HG03103 (cell line): ENCODE data around the gene UGGT1.

Experiments
- ATAC-seq: cut with Tn5 transposase; IDR thresholded peaks from one replicate; pipeline ENCODE4 v1.9.1; 2021; ENCODE audit warnings: low read depth; ENCODE audit not compliant: unreplicated experiment

UGGT1 gene, protein sequence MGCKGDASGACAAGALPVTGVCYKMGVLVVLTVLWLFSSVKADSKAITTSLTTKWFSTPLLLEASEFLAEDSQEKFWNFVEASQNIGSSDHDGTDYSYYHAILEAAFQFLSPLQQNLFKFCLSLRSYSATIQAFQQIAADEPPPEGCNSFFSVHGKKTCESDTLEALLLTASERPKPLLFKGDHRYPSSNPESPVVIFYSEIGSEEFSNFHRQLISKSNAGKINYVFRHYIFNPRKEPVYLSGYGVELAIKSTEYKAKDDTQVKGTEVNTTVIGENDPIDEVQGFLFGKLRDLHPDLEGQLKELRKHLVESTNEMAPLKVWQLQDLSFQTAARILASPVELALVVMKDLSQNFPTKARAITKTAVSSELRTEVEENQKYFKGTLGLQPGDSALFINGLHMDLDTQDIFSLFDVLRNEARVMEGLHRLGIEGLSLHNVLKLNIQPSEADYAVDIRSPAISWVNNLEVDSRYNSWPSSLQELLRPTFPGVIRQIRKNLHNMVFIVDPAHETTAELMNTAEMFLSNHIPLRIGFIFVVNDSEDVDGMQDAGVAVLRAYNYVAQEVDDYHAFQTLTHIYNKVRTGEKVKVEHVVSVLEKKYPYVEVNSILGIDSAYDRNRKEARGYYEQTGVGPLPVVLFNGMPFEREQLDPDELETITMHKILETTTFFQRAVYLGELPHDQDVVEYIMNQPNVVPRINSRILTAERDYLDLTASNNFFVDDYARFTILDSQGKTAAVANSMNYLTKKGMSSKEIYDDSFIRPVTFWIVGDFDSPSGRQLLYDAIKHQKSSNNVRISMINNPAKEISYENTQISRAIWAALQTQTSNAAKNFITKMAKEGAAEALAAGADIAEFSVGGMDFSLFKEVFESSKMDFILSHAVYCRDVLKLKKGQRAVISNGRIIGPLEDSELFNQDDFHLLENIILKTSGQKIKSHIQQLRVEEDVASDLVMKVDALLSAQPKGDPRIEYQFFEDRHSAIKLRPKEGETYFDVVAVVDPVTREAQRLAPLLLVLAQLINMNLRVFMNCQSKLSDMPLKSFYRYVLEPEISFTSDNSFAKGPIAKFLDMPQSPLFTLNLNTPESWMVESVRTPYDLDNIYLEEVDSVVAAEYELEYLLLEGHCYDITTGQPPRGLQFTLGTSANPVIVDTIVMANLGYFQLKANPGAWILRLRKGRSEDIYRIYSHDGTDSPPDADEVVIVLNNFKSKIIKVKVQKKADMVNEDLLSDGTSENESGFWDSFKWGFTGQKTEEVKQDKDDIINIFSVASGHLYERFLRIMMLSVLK (N-terminal part only)

DNA sequence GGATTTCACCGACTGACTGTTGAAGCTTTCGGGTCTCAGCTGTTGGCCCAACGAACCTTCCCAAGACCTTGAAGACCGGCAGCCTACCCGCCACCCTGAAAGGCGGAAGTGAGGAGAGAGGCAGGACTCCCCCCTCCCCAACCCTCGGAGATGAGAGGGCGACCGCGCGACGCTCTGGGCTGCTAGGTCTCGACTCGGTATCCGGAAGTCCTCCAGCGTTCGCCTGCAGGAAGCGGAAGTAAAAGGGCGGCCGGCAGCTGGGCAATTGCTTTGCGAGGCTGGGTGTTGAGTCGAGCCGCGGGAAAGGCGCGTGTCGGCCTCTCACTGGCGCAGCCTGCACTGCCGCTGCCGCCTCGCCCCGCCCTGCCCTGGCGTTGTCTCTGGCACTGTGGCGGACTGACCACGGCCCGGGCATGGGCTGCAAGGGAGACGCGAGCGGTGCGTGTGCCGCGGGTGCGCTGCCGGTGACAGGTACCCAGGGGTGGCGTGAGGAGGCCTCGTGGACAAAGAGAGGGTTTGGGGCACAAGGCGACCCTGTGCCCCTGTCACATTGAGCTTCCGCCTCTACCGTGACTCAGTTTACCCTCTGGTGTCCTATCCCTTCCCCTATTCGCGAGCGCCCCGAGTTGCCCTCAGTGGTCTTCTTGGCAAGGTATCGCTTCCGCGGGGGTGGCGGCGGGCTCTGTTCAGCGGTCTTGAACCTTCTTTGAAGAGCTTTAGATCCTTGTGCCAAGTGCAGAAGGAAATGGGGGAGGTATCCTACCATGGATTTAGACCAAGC is at the start of gene UGGT1:
UGGT1 (plus strand) TSS at position 256 of the 781 bp plus-strand sequence; CDS start at position 414, 158 bp downstream.
- ATAC-seq, result peak; percentile 96

DNA sequence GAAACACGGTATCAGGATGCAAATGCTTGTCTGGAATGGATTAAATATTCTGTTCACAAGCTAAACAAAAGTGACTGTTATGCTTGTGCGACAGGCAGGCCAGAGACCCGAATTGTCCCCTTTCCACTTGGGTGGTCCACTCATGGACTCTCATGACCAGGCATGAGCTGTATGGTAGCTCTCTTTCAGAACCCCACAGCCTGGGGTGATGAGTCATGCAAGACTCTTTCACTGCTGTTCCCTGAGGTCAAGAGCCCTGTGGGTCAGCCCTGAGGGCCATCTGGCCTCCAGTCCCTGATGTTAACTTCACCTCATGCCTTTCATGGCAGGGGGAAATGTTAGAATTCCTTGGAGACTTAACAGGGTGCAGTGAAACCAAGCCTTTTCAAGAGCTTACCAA is 49.4 kb upstream of the UGGT1 start:
- no peak for ATAC-seq

DNA sequence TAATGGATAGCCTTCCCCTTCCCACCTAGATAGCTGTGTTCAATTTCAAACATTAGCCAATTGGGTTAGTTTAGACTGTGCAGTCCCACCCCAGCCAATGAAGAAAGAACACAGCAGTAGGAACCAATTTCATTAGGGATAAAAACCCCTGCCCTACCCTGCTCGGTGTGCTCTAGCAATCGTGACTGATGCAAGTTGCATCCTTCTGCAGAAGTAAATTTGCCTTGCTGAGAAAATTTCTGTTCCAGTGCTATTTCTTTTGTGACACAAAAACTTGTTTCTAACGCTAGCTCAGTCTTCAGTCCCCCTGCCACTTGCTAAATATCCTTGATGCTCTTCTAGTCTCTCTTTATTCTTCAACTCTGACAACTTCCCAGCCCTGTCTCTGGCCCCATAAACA is 48.0 kb upstream of the UGGT1 start:
- no peak for ATAC-seq

DNA sequence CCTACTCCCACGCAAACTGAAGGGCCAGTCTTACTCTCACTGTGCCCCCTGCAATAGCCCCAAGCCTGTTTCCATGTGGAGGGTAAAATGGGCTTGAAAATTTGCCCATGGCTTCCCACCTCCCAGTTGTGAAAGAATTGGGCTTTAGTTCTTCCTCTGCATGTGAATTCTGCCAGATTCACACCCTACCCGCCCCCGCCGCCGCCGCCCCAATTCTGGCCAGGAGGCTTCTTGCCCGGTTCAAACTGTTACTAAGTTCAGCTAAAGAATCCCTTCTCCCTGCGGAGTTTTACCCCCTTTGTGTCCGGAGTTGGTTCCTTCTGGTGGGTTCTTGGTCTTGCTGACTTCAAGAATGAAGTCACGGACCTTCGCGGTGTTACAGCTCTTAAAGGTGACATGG is 37.7 kb upstream of the UGGT1 start:
- no peak for ATAC-seq

DNA sequence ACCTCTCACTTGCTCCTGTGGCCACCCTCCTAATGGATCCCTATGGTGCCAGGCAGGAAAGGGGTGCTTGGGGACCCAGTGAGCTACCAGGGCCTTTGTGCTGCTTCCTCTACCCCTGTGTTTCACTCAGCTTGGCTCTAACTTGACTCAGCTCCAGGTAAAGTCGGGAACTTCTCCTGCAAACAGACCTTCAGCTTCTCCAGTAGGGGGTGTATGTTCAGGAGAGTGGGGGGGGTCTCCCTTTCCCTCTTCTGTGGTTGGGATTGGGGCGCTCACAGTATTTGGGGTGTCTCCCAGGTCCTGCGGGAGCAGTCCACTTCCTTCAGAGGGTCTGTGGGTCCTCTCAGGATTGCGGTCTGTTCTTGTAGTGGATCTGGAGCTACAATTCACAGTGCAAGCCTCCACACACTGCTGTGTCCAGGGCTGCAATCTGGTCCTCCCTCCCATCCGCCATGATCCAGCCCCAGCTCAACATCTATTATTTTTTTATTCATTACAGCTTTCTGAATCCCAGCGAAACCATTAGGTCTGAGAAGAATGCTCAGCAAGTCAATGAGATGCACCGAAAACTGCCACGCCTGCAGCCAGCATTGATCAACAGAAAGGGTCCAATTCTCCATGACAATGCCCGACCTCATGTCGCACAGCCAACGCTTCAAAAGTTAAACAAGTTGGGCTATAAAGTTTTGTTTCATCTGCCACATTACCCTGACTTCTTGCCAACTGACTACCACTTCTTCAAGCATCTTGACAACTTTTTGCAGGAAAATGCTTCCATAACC is 36.7 kb upstream of the UGGT1 start:
- ATAC-seq, result no peak

DNA sequence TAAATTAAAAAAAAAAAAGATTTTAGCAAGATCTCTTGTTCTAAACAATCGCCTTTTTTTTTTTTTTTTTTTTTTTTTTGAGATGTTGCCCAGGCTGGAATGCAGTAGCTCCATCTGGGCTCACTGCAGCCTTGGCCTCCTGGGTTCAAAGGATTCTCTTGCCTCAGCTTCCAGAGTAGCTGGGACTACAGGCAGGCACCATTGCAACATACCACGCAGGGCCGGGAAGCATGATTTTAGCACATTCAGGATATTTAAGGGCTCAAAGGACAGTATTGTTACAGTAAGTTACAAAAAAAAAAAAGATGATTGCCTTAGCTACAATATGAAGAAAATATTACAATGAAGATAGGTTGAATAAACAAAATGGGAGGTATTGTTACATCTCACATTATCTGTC is 33.7 kb upstream of the UGGT1 start:
- ATAC-seq, result no peak

DNA sequence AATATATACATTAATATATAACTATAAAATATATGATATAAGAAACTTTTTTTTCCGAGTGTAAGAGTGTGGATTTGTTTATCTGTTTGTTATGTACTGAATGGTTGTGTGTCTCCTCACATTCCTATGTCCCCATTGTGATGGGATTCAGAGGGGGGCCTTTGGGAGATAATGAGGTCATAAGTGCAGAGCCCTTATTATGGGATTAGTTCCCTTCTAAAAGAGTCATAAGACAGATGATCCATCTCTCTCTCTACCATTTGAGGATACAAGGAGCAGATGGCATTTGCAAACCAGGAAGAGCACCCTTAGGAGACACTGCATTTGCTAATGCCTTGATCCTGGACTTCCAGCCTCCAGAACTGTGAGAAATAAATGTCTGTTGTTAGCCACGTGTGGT is 32.9 kb upstream of the UGGT1 start:
- ATAC-seq, result no peak

DNA sequence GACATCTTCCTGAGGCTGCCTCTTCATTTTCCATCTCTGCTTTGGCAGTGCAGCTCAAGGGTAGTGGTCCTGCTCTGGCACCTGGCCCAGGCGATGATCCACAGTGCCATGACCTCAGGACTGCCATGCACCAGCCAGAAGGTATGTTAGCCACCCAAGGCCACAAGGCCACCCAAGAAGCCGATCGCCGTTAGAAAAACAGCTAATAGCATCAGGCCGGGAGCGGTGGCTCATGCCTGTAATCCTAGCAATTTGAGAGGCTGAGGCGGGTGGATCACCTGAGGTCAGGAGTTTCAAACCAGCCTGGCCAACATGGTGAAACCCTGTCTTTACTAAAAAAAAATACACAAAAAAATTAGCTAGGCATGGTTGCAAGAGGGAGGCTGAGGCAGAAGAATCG is 28.4 kb upstream of the UGGT1 start:
- ATAC-seq, result no peak

DNA sequence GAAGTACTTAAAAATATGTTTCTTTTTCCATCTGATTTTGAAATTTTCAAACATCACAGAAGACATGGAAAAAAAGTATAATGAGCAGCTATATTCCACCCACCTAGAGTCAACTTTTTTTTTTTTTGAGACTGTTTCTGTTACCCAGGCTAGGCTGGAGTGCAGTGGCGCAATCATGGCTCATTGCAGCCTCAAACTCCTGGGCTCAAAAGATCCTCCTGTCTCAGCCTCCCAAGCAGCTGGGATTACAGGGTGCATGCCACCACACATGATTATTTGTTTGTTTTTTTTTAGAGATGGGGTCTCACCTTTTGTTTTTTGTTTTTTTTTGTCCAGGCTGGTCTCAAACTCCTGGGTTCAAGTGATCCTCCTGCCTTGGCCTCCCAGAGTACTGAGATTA is 26.6 kb upstream of the UGGT1 start:
- ATAC-seq, result no peak

DNA sequence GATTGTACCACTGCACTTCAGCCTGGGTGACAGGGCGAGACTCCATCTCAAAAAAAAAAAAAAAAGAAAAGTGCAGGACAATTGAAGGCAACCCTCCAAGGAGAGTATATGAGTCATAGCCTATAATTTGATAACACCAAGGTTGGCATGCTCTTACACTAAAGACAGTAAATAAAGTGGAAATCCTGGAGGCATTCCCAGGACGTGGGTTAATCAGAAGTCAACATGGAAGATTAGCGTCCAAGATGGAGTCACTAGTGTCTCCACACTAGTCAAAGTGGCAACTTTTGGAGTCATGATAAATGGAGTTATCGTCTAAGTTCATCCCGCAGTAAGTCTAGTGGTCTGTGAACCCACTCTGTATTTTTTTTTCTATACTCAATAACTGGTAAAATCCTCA is 21.2 kb upstream of the UGGT1 start:
- no peak for ATAC-seq

DNA sequence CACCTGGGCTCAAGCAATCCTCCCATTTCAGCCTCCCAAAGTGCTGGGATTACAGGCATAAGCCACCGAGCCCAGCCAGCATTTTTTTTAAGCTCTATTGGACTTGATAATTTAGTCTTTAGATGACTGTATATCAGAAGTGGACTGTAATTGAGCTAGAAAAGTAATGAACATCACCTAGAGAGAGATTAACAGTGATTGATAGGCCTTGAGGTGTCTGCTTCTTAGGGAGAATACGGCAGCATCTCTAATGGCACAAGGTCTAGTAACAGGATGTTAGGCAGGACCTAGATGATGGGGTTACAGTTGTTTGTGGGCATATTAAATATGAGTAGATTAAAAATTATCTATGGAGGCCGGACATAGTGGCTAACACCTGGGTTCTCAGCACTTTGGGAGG is 17.7 kb upstream of the UGGT1 start:
- no peak for ATAC-seq

DNA sequence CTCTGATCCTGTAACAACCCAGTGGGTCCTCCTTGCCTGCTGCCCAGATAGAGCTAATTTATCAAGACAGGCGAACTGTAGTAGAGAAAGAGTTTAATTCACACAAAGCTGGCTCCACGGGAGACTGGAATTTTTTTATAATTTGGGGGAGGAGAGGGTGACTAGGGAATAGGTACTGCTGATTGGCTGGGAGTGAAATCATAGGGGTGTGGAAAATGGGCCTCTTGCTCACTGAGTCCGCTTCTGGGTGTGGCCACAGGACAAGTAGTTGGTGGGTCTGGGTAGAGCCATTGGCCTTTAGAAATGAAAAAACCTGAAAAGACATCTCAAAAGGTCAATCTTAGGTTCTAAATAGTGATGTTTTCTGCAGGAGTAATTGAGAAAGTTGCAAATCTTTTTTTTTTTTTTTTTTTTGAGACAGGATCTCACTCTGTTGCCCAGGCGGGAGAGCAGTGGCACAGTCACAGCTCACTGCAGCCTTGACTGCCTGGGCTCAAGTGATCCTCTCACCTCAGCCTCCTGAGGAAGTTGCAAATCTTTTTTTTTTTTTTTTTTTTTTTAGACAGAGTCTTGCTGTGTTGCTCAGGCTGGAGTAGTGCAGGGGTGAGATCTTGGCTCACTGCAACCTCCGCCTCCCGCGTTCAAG is 14.4 kb upstream of the UGGT1 start:
- no peak for ATAC-seq

DNA sequence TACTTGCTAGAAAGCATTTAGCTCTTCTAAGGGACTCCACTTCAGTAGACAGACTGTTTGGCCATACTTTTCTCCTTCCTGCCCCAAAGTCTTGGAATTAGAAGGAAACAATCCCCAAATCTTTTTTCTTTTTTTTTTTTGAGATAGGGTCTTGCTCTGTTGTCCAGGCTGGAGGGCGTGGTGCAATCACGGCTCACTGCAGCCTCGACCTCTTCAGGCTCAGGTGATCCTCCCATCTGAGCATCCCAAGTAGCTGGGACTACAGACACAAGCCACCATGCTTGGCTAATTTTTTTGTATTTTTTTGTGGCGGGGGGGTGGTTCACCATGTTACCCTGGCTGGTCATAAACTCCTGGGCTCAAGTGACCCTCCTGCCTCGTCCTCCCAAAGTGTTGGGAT is 6.2 kb upstream of the UGGT1 start:
- ATAC-seq, result no peak

DNA sequence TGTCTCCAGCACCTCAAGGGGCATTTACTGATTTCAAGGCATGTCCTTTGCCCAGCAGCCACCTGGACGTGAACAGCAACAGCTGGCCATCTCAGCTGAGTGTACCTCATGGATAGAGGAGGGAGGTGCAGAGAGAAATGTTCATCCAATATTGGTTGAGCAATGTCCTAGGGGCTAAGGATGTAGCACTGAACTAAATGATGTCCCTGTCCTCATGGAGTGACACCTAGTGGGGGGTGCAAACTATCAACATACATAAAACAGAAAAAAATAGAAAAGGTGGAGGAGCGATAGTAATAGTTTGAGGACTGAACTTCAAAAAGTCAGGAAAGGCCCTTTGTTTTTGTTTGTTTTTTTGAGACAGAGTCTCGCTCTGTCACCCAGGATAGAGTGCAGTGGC is 4.8 kb upstream of the UGGT1 start:
- no peak for ATAC-seq

DNA sequence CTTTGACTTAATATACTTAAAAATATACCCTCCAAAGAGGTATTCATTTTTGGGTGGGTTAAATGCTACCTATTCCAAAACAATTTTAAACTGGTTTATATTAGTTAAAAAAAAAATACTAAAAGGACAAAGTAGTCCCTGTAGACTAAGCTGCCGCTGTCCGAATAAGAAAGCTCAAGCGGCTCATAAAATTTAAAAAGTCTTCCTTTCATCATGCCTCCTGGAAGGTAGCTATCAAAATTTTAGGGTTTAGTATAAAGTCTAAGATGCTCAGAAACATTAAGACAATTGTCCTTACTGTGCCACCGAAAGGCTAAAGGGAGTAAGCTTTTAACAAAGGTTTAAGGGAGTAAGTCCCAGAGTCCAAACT is 440 bp upstream of the UGGT1 start:
- no peak for ATAC-seq

DNA sequence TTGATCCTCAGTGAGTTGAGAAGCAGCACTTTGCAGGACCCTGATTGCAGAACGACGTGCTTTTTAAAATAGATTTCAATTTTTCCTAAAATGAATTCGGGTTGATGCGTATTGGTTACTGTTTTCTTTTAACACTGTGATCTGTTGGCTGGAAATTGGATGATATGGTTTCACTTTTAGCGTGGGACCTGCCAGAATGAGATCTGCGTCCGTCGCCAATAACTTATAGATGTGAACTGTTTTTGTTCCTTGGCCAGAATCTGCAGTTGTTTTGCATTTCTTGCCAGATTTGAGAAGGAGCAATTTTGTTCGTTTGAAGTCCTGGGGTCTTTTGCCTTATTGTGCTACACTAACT is 703 bp downstream of the UGGT1 start:
- ATAC-seq, result no peak

DNA sequence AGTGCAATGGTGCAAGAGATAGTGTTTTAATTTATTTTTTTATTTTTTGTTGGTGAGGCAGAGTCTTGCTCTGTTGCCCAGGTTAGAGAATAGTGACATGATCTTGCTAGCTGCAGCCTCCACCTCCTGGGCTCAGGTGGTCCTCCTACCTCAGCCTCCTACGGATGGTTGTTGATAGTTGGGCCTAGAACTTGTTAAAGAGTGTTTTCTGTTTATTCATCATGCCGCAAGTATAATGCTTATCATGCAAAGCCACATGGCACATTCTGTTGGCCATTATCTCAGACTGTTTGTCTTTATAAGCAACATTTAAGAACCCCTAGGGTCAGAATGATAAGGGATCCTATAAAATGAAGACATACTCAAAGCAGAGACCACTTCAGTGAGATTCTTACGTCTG is 1.7 kb downstream of the UGGT1 start:
- no peak for ATAC-seq

DNA sequence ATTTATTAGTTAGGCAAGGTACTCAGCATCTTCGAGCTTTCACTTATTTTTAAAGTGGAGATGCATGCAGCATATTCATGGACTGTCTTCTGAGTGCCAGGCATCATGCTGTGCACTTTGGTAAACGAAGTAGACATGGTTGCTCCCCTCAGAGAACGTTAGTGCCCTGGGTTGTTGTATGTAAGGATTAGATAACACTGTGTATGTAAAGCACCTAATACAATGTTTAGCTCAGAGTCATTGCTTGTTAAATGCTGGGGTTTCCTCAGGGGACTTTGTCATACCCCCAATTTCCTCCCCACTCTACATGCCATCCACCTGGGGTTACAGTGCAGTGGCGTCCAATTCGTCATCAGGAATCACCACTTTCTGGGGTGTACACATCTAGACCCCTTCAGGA is 2.8 kb downstream of the UGGT1 start:
- no peak for ATAC-seq

DNA sequence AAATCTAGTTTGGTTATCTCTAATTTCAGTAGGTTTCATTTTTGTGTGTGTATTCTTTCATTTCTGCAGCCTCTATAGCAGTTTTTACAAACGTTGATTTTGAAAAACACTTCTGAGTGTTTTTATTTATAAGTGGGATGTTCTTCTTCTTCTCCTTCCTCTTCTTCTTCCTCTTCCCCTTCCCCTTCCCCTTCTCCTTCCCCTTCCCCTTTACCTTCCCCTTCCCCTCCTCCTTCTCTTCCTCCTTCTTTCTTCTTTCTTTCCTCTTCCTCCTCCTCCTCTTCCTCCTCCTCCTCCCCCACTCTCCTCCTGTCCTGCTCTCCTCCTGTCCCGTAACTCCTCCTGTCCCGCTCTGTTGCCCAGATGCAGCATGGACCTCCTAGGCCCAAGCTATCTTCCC is 4.2 kb downstream of the UGGT1 start:
- ATAC-seq, result no peak
